ENCODE measurements around the gene GLB1L.

GRCh38 chr2:219248845-219249202 is 3.6 kb upstream of the GLB1L start:
- no peak for TF ChIP-seq POLR2A (IDR thresholded peaks at IDR 0.05)
- TF ChIP-seq, protein P1, sequence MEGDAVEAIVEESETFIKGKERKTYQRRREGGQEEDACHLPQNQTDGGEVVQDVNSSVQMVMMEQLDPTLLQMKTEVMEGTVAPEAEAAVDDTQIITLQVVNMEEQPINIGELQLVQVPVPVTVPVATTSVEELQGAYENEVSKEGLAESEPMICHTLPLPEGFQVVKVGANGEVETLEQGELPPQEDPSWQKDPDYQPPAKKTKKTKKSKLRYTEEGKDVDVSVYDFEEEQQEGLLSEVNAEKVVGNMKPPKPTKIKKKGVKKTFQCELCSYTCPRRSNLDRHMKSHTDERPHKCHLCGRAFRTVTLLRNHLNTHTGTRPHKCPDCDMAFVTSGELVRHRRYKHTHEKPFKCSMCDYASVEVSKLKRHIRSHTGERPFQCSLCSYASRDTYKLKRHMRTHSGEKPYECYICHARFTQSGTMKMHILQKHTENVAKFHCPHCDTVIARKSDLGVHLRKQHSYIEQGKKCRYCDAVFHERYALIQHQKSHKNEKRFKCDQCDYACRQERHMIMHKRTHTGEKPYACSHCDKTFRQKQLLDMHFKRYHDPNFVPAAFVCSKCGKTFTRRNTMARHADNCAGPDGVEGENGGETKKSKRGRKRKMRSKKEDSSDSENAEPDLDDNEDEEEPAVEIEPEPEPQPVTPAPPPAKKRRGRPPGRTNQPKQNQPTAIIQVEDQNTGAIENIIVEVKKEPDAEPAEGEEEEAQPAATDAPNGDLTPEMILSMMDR (IDR thresholded peaks at IDR 0.05) = no peak

All from vagina (tissue), 2 donors.